ENCODE data around the gene ZNF609.
A peak's percentile ranks its signal among the peaks of the same experiment; 100 is the strongest.
"Not testable (repeated sequence)": the region's sequence is repeated elsewhere in the genome, so short reads cannot be mapped to it uniquely, and the experiment has no call there.

The ZNF609 gene

DNA sequence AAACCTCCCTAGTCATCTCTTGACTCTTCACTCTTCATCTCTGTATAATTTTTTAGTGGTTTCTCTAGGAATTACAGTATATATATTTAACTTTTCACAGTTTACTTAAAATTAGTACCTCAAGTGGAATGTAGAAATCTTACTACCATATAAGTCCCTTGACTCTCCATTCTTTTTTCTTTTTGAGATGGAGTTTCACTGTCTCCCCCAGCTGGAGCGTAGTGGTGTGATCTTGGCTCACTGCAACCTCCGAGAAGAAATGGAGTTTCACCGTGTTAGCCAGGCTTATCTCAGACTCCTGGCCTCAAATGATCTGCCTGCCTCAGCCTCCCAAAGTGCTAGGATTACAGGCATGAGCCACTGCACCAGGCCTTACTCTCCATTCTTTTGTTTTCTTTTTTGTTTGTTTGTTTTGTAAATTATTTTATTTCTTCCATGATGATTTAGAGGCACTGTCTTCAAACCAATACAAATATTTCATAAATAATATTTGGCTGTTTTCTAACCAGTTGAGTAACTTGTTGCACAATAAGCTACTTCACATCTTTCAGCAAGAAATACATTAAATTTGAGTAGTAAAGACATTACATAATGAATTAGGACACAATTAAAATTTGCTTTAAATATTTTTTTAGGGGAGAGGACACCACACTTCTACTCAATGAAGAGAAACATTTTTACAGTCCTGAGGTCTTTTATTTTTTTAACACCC is 170.2 kb downstream of the ZNF609 start:
- DNase-seq, result no peak

DNA sequence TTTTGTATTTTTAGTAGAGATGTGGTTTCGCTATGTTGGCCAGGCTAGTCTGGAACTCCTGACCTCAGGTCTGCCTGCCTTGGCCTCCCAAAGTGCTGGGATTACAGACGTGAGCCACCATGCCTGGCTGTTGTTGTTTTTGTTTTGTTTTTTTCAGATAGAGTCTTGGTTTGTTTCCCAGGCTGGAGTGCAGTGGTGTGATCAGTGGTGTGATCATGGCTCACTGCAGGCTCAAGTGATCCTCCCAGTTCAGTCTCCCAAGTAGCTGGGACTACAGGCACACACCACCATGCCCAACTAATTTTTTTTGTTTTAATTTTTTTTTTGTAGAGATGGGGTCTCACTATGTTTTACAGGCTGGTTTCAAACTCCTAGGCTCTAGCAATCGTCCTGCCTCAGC is 172.3 kb downstream of the ZNF609 start:
- not testable (repeated sequence) for DNase-seq

DNA sequence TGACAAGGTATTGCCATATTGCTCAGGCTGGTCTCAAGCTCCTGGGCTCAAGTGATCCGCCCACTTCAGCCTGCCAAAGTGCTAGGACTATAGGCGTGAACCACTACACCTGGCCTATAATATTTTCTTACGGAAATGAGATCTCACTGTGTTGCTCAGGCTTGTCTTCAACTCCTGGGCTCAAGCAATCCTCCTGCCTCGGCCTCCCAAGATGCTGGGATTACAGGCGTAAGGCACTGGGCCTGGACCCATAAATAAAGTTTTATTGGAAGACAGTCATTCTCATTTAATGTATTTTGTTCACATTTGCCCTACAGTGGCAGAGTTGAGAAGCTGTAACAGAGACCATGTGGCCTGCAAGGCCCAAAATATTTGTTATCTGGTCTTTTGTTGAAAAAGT is 173.0 kb downstream of the ZNF609 start:
- no peak for DNase-seq

DNA sequence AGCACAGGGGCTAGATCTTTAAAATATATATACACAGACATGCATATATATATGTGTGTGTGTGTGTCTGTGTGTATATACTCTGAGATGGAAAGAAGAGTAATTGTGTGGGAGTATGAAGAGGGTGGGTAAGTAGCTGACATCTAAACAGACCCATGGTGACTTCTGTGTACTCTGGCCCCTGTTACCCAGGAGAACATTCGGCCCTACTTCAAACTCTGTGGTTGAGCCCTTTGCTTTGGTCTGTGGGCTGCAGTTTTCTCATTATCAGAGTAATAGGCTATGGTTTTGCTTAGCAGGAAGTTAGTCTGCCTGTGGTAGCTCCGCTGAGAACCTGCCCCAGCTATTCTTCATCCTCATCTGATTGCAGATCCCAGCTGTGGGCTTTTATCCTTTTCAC is 173.6 kb downstream of the ZNF609 start:
- peak; percentile 7 for DNase-seq

DNA sequence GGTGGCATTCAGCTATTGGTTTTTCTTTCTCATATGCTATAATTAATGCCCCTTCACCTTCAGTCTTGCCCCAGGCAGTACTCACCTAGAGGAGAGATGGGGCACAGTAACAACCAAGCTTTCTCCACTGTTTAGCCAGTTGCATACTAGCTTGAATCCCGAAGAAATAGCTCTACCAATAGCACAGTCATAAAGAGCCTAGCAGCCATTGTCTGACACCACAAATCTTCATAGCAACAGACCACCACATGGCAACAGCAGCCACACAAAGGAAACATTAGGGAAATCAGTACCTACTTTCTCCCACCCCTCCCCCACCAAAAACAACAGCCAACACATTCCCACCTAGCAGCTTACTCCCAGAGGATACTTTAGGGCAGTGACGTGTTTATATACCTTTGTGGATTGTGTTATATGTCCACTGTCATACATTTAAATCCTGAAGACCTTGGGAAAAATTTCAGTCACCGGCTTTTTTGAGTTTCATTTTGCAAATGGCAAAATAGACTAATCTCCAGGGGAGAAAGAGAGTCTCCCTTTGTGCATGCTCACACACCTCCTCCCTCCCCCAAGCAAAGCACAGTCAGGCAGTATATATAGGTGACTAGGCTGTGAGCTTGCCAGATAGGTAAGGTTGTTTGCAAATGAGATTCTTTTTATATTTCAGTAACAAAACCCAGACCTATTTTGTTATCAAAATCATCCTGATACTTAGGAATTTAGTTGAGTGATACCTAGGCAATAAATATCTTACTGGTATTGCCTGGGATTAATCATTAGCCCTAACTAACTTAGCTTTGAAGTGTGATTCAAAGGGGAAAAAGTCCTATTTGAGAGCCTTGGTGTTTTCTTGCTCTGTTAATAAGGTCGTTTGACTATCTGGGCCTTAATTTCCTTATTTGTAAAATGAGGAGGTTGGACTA is 174.5 kb downstream of the ZNF609 start:
- DNase-seq, result no peak

DNA sequence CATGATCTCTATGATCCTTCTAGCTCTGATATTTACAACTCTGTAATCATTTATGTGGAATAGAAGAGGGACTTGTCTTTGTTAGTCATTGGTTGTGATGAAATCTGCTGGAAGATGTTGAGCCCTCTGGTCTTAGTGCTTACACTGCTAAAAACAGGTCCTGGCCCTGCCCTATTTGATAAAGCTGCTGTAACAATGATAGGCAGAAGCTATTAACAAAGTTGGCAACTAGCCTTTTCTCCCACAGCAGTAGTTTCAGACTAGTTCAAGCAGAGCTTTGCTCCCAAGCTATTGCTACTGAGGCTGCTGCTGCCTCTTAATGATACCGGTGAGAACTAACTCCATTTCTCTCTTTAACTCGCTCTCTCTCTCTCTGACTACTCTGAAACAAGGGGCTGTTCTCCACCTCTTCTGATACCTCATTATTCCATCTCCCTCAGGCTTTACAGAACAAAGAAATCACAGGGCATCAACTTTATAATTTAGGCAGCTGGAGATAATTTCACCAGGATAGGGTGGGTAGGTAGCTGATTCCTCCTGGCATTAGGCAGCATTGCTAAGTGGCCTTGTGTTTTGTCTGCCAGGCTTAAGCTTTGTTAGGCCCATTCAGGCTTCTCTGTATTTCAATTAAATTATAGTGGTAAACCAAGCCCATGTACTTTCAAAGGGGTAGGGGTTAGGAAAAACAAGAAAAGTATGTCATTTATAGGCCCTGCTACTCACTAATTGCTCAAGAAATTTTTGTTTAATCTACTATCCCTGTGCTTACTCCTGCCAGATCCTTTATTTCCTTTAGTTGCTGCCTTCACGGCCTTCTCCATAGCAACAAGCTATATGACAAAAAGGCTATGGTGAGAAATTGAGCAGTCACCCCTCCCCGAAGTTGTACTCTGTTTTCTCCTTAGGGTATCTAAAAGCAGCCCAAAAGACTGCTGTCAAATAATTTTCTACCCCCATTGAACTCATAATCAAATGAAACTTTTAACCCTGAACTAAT is 175.4 kb downstream of the ZNF609 start:
- DNase-seq, result no peak

DNA sequence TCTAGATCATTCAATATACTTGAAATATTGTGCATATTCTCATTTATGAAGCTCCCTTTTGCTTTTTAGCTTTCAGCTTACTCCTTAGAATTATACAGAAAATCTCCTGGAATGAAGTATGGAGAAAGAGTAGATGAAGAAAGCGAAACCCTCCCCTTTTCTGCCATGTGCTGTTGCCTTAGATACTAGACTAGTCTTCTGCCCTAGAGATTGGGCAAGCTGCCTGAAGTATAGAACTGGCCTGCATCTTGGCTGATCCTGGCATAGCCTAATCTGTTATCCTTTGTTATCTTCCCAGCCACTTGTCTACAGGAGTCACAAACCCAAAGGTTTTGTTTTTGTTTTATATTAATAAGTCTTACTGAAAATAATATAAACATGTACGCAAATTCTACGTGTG is 176.2 kb downstream of the ZNF609 start:
- no peak for DNase-seq

DNA sequence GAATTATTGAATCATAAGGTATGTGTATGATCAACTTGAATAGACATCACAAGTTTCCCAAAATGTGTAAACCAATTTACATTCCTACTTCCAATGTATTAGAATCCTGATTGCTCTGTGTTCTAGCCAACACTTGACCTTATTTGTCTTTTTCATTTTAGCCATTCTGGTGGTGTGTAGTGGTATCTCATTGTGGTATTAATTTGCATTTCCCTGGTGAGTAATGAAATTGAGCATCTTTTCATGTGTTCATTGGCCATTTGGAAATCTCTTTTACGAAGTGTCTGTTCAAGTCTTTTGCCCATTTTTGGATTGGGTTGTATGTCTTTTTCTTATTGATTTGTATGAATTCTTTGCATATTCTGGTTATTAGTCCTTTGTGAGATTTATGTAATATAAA is 177.0 kb downstream of the ZNF609 start:
- no peak for DNase-seq

DNA sequence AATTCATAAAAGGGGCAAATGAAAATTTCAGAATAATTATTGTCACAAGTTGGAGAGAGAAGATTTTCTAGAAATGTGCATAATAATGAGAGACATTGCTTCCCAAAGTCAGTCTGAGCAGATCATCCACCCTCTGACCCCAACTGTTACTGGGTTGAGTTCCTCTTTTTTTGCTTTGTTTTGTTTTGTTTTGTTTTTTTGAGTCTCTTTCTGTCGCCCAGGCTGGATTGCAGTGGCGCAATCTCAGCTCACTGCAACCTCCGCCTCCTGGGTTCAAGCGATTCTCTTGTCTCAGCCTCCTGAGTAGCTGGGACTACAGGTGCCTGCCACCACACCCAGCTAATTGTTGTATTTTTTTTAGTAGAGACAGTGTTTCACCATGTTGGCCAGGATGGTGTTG is 179.4 kb downstream of the ZNF609 start:
- not testable (repeated sequence) for DNase-seq

DNA sequence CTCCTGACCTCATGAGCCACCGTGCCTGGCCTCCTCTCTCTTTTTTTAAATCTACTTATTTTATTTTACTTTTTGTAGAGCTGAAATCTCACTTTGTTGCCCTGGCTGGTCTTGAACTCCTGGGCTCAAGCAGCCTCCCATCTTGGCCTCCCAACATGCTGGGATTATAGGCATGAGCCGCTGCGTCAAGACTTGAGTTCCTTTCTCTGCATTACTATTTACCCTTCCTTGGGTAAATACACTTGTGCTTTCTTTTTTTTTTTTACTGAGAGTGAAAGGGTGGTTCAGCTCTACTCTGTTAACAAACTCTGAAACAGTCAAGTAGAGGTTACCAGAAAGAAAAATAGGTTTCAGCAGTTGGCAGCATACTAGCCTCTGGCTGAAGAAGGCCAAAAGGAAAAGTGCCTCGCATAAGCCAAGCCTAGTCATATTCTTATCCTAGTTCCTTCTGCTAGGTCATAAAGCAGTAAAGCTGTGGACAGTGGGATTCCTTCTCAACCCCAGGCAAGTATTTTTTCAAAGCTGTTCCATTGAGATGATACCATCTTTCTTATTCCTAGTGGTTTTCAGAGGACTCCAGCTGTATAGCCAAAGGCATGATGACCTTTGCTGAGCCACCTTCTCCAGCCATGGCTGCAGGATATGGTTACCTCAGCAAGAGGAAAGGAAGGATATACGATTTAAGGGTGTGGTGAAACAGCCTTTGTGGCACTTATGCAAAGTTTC is 179.9 kb downstream of the ZNF609 start:
- DNase-seq, result no peak

DNA sequence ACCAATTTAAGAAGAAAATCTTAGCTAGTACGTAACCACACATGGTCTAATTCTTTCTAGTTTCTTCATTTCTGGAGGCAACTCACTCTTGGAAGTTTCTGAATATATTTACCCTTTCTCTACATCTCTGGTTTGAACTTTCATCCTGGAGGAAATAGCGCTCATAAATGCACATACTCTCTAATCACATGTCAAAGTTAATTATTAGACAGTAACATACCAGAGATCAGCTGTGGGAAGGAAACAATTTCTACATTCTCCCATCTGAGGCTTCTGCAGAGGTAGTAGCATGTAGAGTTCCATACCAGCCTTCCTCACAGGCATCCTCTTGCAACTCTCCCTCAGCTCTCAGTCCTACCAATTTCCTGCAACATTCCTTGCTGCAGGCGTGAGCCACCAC is 182.5 kb downstream of the ZNF609 start:
- no peak for DNase-seq

DNA sequence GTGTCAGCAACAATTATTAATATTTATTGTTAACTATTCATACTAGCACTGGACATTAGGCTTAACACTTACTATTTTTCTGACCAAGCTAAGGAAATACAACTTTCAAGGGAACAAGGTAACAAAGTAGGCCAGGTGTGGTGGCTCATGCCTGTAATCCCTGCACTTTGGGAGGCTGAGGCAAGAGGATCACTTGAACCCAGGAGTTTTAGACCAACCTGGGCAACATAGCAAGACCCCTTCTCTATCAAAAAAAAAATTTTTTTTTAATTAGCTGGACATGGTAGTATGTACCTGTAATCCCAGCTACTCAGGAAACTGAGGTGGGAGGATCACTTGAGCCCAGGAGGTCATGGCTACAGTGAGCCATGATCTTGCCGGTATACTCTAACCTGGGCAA is 183.3 kb downstream of the ZNF609 start:
- DNase-seq, result no peak

DNA sequence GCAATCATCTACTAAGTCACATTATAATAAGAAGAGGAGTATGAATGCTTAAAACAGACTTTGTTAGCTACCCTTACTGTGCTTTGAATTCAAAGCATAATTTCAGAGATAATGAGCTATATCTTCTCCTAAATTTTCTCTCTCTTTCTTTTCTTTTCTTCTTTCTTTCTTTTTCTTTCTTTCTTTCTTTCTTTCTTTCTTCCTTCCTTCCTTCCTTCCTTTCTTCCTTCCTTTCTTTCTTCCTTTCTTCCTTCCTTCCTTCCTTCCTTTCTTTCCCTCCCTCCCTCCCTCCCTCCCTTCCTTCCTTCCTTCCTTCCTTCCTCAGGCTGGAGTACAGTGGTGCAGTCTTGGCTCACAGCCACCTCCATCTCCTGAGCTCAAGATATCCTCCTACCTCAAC is 184.4 kb downstream of the ZNF609 start:
- not testable (repeated sequence) for DNase-seq

DNA sequence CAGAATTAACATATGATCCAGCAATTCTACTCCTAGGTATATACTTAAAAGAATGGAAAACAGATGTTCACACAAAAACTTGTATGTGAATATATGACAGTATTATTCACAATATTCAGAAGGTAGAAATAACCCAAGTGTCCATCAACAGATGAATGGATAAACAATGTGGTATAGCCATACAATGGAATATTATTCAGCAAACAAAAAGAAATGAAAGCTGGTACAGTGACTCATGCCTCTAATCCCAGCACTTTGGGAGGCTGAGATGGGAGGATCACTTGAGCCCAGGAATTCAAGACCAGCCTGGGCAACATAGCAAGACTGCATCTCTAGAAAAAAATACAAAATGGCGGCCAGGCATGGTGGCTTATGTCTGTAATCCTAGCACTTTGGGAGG is 185.6 kb downstream of the ZNF609 start:
- DNase-seq, result no peak

DNA sequence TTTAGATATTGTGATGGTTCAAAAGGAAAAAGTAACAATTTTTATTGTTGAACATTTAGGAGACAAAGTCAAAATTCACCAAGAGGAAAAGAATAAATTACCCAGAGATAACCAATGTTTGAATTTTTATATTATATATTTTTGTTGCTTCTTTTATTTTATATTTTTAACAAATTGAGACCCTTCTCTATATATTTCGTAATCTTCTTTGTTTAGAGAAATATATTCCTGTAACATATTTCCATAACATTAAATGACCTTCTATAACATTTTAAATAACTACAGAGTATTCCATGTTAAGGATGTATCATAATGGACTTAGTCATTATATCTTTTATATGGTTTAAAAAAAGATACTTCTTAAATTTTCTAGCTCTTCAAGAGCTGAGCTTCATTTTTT is 187.0 kb downstream of the ZNF609 start:
- DNase-seq, result no peak

DNA sequence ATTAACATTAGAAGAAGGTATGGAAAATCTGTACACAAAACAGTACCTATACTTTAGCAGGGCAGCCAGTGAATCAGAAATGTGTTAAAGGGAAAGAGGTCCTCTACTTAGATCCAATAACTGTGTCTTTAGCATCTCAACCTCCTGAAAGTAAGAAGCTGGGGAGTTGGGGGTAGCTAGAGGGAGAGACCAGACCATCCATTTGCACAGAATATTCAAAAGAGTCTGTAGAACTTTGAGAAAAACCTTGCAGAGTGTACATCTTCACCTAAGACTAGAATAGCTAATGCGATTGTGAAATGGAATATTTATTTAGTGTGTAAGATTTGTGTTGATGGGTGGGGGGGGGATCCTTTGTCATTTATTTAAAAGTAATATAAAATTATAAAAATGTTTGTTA is 190.2 kb downstream of the ZNF609 start:
- no peak for DNase-seq

DNA sequence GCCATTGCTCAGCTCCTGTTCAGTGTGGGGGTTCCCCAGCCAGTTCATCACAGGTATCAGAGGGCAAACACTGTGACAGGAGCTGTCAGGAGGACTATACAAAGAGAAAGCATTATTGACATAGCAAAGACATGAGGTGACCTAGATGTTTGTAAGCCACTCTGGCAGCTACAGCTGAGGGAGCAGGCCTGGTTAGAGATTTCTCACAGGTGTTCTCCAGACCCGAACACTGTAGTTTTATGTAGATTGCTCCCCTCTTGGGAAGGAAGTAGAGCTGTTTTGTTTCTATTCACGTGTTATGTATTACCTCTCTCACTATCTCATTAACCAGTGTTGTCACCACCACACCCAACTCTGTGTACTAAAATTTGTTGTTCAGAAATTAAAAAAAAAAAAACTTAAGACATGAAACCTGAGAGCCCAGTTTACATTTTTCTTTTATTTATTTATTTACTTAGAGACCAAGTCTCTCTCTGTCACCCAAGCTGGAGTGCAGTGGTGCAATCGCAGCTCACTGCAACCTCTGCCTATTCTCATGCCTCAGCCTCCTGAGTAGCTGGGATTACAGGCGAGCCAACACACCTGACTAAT is 191.3 kb downstream of the ZNF609 start:
- DNase-seq, result peak; percentile 21

DNA sequence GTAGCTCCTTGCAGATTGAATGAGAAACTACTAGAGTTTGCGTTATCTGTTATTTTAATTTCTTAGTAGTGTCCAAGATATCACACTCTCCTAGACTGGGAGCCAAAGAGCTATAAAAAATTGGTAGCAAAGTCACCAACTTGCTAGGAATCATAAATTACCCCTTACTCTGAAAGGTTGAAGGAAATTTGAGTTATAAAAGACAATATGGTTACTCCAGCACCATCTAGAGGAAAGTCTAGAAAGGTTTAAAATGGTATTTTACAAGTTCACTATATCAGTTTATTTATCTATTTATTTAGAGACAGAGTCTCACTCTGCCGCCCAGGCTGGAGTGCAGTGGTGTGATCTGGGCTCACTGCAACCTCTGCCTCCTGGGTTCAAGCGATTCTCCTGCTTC is 193.4 kb downstream of the ZNF609 start:
- DNase-seq, result no peak

DNA sequence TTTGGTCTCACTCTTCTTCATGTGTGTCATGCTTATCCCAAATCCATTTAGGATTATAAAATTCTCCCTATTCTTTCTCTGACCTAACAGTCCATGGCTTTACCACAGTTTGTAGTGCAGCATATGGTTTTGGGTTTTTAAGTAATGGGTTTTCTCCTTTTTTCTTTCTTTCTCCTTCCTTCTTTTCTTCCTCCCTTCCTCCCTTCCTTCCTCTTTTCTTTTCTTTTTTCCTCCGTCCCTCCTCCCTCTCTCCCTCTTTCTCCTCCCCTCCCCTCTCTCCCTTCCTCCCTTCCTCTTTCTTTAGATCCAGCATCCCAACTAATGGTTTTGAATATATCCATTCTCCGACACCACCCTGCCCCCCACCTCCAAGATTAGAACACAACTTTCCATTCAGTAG is 196.1 kb downstream of the ZNF609 start:
- no peak for DNase-seq

DNA sequence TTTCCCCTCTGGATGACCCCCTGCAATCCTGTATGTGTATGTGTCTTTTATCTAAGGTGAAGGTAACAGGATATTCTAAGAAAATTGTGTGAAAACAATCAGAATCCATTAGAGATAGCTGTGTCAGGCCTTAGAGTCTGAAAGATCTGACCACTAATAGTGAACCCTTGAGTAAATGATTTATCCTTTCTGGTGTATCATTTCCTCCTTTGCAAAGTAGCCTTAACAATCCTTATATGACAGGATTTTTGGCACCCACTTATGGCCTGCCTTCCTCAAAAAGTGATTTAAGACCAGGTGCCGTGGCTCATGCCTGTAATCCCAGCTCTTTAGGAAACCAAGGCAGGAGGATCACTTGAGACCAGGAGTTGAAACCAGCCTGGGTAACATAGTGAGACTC is 204.8 kb downstream of the ZNF609 start:
- no peak for DNase-seq

DNA sequence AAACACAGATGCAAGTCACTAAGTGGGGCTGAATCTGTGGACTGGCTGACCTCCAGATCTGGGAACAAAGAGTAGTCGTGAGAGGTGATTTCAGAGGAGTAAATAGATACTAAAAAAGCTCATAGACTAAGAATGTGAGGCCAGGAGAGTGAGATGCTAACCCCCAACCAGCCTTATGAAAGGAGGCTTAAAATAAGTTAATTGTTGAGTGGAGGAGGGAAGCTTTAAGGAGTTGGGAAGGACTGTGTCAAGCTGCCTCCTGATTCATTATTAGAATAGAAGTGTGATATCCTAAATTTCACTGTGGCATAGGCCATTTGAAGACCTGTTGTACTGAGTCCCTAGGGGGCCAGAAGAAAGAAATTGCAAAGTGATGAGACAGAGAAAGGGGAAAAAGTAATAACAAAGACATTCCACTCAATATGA is 207.4 kb downstream of the ZNF609 start:
- no peak for DNase-seq

DNA sequence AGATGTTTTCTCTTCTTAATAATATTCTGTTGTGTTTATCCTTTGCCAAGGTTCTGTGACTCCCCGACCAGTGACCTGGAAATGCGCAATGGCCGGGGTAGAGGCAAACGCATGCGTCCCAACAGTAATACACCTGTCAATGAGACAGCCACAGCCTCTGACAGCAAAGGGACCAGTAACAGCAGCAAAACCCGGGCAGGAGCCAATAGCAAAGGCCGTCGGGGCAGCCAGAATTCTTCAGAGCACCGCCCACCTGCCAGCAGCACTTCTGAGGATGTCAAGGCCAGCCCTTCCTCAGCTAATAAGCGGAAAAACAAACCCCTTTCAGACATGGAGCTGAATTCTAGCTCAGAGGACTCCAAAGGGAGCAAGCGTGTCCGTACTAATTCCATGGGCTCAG is 213.5 kb downstream of the ZNF609 start:
- DNase-seq, result no peak
